Endothelial cell of umbilical vein (primary cell): Measurements from ENCODE around the gene DDRGK1.

ENCODE experiments used
- EZH2 ChIP-seq: IDR thresholded peaks from 2 replicates; pipeline ENCODE4 v1.6.1; 2012; ENCODE audit warnings: borderline replicate concordance, low read depth, mild to moderate bottlenecking, moderate library complexity, low read length, inconsistent platforms; ENCODE audit not compliant: severe bottlenecking
- JUN ChIP-seq: IDR thresholded peaks from 2 replicates; pipeline ENCODE4 v1.6.1; 2011; ENCODE audit warnings: borderline replicate concordance, low read depth; ENCODE audit not compliant: insufficient read length, insufficient read depth
- MAX ChIP-seq: IDR thresholded peaks from 2 replicates; pipeline ENCODE4 v1.6.1; 2011; ENCODE audit not compliant: insufficient read depth, insufficient read length
- MYC ChIP-seq: IDR thresholded peaks from one replicate; pipeline ENCODE4 v1.6.1; 2011; ENCODE audit warnings: mild to moderate bottlenecking, low read depth, low read length
- POLR2A ChIP-seq: IDR thresholded peaks from 2 replicates; pipeline ENCODE4 v1.6.1; 2012; ENCODE audit warnings: low read depth, mild to moderate bottlenecking, control low read depth, low read length
- POLR2AphosphoS5 ChIP-seq: IDR thresholded peaks from 2 replicates; pipeline ENCODE4 v1.6.1; 2012; ENCODE audit warnings: low read depth, mild to moderate bottlenecking, control low read depth, low read length, moderate library complexity; ENCODE audit not compliant: insufficient read depth
- TF ChIP-seq, protein P1 (sequence below), 2 donors: IDR thresholded peaks; 1 replicate in 1 of 2; 2 replicates in 1 of 2; pipeline ENCODE4 v1.5.1; 2011; ENCODE audit warnings: low read length in 2 of 2, mild to moderate bottlenecking in 2 of 2, moderate library complexity in 2 of 2, control low read depth in 1 of 2, inconsistent platforms in 1 of 2, low read depth in 1 of 2; ENCODE audit not compliant: insufficient read depth in 1 of 2; ENCODE audit errors: extremely low read depth in 1 of 2

- TF ChIP-seq POLR2AphosphoS5: no peak
- TF ChIP-seq, protein P1, sequence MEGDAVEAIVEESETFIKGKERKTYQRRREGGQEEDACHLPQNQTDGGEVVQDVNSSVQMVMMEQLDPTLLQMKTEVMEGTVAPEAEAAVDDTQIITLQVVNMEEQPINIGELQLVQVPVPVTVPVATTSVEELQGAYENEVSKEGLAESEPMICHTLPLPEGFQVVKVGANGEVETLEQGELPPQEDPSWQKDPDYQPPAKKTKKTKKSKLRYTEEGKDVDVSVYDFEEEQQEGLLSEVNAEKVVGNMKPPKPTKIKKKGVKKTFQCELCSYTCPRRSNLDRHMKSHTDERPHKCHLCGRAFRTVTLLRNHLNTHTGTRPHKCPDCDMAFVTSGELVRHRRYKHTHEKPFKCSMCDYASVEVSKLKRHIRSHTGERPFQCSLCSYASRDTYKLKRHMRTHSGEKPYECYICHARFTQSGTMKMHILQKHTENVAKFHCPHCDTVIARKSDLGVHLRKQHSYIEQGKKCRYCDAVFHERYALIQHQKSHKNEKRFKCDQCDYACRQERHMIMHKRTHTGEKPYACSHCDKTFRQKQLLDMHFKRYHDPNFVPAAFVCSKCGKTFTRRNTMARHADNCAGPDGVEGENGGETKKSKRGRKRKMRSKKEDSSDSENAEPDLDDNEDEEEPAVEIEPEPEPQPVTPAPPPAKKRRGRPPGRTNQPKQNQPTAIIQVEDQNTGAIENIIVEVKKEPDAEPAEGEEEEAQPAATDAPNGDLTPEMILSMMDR (IDR thresholded peaks at IDR 0.05; ENCODE audit: extremely low read depth in 1 of 2, insufficient read depth in 1 of 2, low read depth in 1 of 2, low read length in 2 of 2): no peak
- TF ChIP-seq JUN: no peak
- no peak for TF ChIP-seq POLR2A
- TF ChIP-seq MYC: no peak
- TF ChIP-seq EZH2: peak; percentile 89
- no peak for TF ChIP-seq MAX
Observed at GRCh38 chr20:3167738-3168078, 36.8 kb downstream of the DDRGK1 start.
